ENCODE results near the gene TERT.

DNA sequence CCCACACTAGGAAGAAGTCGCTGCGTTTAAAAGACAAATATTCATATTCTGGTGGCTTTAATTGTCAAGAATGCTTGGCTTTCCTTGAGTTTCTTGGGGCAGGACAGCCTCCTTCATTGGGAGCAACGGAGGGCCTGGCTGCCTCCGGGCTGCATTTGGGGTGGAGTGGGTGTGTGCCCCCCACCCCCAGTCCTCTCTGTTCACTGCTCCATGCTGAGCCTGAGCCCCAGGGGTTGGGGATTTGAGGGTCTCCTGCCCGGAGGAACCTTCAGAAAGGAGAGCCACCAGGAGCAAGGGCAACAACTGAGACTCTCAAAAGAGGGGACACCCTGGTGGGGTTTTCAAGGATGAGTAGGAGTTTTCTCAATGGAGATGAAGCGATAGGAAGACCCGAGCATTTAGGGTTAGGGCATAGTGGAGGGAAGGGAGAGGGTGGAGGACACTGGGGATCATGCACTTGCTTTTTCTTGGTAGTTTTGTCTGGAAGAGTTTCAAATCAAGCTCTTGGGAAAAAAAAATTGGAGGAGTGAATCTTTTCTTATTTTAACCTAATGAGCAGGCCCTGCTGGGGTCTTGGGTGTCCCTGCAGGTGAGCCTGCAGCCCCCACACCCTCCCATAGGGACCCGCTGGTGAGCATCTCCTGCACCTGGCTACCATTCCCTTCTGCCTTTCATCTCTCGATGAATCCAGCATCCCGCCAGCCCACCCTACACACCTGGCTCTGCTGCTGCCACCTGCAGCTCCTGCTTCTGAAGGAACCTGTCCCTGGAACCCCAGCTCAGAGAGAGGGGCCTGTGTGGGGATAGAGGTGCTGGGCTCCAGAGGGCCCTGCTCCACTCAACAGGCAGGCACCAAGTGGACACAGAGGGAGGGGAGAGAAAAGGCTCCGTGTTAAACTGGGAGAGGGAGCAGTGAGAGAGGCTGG, 89.3 kb downstream of the TERT start:
- TF ChIP-seq EZH2phosphoT487 (IDR thresholded peaks at IDR 0.05; ENCODE audit: insufficient read depth, low read depth) (no peak), EZH2 (IDR thresholded peaks at IDR 0.05; ENCODE audit: insufficient read depth, poor library complexity, severe bottlenecking) (no peak)
